CD4-positive, alpha-beta T cell treated with Interleukin-15 for 1 hour (primary cell): ENCODE results near the gene MCM9.

Experiments used
- DNase-seq: peaks from one replicate; pipeline ENCODE4 v3.0.0-alpha.2; 2020

The MCM9 gene

DNA sequence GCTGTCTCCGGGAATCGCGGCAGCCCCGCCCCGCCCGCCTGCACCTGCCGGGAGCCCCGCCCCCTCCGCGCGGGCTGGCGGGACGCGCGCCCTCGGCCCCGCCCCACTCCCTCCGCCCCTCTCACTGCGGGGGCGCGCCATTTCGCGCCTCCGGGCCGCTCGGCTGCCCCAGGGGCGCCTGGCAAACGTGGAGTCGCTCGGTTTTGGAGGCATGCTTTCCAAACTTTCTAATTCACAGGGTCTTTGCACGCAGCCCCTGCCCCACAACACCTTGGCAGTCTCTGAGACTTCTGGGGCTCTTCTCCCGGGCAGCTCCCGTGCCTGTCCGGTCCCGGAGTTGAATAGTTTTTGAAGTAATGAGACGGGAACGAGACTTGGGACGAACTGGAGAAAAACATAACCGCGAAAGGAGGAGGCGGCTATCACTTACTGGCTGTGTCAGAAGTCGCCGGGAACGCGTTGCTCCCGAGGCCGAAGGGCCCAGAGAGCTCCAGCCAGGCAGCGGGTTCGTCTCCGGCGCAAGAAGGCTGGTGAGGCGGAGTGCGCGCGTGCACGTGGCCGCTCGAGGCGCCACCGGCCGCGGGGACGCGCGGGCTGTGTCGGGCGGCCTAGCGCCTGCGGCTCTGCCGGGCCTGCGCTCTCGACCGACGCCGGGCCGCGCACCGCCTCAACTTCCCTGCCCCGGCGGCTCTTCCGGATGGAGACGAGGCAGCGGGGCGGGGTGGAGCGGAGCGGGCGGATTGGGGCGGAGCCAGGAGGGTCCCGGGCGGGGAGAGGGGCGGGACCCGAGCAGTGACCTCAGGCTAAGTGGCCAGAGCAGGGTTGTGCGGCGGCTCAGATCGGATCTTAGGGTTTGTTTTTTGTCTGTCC lies at the start of gene MCM9:
Gene MCM9, minus strand, starts transcription at position 699 of the 870 bp plus-strand sequence. CDS start 3,436 bp downstream, outside the sequence.
- peak; percentile 91 for DNase-seq

DNA sequence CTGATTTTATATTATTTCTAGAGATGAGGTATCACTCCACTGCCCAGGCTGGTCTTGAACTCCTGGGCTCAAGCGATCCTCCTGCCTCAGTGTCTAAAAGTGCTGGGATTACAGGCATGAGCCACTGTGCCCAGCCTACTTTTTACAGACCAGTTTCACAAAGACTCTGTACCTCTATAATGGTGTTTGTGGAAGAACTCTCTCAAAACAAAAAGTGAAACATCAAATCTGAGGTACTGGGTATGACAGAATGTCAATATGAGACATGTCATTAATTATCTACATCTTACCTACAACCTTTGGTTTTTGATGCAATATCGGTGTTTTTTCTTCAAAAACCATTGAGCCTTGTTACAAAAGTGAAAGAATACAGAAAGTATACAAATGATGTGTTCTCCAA lies 49.4 kb upstream of the MCM9 start:
- DNase-seq, result no peak

DNA sequence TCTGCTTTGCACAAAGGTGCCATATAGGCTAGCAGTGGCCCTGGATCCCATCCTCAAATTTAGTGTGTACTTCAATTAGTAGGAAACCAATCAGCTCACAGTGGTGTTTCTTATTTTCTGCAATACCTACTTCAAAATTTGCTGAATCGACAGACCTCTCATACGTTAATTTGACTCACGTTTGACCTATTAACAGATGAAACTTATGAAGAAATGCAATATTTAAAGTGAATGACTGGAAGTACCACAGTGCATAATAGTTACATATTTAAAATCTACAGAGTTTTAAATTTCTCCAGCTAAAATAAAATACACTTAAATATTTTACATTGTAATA lies 47.6 kb upstream of the MCM9 start:
- no peak for DNase-seq

DNA sequence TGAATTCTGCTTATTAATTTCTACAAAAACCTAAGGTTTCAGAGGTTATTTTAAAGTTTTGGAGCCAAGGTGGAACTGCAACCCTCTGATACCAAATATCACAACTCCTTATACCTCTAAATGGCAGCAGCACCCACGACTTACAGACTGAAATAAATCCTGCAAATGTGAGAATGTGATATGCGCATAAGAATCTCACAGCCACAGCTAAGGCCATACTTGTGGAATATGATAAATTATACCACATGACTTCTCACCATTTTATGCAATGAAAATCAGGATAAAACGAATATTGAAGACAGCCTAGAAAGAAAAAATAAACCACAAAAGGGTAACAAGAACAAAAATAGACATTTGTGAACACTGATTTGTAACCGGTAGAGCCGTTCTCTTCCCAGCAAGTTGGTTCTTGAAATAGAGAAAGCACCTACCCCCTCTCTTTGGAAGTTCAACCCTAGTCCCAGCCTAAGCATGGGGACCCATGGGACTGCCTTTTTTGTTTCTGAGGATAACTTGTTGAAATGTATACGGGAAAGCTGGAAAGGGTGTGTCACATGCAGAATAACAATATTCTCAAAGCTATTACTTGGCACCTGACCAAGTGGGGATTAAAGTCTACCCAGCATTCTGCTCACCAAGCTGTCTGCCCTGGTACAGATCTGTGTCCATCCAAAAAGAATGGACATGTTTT lies 47.1 kb upstream of the MCM9 start:
- DNase-seq, result no peak

DNA sequence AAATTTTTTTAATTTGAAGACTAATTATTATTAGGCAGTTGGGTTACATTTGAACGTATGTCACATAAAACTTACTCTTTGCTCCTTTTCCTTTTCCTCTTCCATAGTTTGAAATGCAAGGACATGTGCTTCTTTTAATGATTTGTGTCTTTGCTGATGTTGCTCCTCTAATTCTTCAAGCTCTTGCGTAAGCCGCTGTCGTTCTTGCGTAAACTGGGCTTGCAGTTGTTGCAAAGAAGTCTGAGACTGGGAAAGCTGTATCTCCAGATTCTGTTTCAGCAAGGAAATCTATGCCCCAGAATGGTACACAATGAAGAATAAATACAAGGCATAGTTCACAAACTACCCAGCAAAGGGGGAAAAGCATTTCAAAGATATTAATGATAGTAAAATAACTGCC lies 45.1 kb upstream of the MCM9 start:
- no peak for DNase-seq

DNA sequence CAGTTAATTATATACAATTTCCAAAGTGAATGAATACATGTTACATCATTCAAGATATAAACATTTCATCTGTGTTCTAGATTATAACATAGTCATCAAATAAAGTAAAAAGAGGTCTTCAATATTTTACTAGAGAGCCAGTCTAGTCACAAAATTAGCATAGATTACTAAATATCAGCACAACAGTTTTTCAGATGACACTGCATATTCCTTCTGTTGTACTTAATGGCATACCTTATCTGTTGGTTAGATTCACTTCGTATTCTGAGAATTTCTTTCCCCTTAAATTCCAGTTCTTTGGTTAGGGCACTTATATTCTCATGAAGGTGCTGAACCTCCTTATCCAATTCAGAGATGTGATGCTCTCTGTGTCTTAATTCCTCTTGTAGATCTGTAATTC lies 39.8 kb upstream of the MCM9 start:
- no peak for DNase-seq

DNA sequence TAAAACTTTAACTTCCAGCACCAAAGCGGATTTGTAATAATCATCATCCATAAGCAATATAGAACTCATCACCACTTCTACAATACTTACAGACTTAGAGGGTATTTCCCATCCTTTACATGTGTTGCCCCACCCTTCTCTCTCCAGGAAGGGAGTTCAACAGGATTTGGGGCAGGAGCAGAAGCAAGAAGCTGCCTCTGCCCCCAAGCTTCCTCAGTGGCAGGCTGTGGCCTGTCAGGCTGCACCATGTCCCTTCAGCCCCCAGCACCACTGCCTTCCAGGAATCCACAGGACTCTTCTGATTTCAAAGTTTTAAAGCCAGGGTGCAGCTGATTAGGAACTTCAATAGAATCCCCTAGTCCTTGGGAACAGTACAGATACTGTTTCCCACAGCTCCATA lies 36.7 kb upstream of the MCM9 start:
- no peak for DNase-seq

DNA sequence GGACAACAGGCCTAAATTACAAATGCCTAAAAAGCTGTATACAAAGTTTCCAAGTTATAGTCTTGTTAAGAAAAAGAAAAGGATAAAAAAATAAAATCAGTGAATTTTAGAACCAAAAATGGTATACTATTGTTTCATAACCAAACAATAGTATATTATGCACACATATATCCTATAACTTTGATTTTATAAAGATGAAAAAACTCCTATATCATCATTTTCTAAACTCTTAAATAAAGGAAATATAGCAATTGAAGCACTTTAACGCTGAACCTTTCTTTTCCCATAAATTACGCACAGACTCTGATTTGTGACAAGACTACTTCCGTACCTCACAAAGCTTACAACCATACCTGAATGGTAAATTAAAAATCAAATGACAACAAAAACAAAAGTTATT lies 35.9 kb upstream of the MCM9 start:
- no peak for DNase-seq

DNA sequence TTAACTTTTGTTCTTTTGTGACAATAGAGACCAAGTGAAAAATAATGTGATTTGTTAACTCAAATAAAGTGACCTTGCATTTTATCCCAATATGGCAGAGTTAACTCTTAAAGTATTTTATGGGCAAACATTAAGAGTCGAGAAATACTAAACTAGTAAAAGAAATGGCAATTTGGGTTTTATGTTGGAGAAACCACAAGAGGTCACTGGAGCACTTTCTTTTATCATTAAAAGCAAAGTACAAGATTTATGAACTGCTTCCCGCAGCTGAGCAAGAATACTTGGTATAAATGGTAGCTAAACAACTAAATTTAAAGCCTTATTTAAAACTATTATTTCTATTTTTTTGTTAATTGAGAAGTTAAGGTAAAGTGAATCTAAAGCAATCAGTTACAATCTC lies 33.5 kb upstream of the MCM9 start:
- no peak for DNase-seq

DNA sequence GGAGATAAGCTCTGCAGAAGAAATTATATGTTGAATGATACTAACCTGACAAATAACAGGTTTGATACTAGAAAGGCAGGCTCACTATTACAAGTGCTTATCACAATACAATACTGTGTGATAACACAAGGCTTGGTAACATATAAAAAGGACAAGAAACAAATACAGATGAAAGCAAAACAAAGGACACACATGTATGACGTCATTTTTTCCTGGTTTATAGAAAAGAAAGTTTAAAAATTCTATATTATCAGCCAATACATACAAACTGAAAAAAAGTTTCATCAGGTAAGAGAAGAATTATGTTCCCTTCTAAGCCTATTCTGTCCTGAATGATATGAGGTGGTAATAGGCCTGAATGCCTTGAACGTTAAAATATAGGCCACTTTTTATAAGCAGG lies 32.3 kb upstream of the MCM9 start:
- no peak for DNase-seq

DNA sequence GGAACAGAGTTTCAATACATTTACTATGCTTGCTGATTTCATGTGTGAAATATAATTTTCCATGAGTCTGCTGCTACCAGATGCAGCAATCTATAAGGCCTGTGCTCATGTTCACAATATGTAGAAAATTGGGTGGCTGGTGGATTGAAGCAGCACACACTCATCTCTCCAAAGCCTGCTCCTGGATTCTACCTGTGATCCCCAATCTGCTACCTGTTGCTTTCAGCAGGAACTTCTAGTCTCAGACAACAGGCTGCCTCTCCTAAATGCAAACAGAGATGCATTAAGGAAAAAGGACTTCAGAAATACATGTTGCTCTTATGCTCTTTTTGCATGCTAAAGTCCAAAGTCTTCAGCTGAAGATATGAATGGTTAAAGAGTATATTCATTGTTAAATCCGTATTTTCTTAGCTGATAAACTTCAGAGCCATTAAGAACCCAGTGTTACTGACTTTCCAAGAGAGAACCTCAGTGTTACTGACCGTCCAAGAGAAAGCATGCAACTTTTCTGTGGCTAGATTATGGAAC lies 30.9 kb upstream of the MCM9 start:
- no peak for DNase-seq

DNA sequence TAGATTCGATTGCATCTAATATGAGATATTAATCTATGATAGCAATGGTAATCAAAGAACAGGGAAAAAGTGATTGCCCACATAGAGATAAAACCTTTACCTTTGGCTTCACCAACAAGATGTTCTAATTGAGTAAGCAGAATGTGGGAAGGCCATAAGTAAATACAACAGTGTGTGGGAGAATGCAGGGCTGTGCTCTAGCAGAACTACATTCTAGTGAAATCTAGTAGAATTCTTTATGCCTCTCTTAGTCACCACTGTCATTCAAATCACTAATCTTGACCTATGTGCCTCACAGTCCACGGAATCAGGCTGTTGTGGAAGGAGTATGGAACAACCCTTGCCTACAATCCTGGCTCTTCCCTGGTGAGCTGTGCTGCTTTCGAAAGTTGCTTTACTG lies 30.4 kb upstream of the MCM9 start:
- no peak for DNase-seq

DNA sequence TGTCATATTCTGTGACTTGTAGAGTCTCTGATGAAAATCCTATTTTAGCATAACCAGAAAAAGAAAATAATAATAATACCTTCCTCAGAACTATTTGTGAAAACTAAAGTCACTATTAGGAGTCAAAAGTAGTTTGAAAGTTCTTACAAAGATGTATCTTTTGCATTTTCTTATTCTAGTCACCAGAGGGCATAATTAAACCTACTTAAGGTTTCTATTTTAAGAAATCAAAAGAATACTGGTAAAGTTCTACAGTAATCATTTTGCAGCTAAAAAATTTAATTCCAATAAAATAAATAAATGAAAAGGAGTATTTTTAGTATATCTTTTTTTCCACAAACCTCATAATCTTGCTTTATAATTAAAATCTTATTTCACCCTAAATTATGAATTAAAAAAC lies 28.0 kb upstream of the MCM9 start:
- no peak for DNase-seq

DNA sequence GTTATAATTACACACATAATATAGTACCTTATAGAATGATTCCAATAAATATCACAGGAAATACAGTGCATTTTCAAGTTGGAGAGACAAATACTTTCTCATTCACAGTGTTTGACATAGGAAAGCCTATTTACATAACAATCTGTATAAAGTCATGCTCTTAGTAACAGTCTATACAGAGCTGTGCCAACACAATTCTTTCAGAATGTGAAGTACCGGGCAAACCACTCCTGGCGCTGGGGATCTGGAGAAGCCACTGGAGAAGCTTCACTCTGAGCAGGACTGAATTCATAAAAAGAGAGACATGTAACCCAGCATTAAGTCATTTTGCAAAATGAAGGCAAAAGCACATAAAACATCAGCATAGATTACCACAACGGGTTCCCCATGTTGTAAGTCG lies 24.9 kb upstream of the MCM9 start:
- DNase-seq, result no peak

DNA sequence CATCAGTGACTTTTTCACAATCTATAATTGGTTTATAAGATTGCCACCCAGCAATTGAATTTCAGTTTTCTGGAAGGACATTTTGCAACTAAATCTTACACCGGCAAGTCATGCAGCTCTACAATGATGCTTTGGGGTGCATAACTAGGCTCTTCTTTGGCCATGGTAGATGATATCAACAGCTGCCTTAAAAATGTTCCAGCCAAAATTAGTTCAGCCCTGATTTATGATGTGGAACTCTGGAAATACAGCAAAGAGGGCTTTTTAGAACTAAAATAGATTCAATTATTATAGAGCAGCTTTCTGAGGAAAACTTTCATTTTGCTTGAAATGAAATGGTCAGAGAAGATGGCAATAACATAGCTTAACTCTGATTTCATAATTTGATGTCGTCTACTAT lies 18.4 kb upstream of the MCM9 start:
- no peak for DNase-seq

DNA sequence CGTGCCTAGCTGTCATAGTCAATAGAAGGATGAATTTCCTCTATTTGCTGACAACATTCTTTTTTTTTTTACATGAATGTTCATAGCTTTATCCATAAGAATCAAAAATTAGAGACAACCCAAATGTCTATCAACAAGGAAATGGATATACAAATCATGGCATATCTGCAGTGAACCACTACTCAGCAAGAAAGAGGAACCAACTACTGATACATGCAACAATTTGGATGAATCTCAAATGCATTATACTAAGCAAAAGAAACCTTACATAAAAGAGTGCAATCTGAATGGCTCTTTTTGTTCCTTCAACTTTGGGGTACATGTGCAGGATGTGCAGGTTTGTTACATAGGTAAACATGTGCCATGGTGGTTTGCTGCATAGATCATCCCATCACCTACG lies 17.7 kb upstream of the MCM9 start:
- no peak for DNase-seq

DNA sequence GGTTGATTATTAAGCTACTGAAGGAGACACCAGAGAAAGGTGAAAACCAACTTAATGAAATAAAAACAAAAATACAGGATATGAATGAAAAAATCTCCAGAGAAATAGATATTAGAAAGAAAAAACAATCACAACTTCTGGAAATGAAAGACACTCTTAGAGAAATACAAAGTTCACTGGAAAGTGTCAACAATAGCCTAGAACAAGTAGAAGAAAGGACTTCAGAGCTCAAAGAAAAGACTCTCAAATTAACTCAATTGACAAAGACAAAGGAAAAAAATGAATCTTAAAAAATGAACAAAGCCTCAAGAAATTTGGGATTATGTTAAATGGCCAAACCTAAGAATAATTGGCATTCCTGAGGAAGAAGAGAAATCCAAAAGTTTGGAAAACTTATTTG lies 10.3 kb upstream of the MCM9 start:
- DNase-seq, result no peak

DNA sequence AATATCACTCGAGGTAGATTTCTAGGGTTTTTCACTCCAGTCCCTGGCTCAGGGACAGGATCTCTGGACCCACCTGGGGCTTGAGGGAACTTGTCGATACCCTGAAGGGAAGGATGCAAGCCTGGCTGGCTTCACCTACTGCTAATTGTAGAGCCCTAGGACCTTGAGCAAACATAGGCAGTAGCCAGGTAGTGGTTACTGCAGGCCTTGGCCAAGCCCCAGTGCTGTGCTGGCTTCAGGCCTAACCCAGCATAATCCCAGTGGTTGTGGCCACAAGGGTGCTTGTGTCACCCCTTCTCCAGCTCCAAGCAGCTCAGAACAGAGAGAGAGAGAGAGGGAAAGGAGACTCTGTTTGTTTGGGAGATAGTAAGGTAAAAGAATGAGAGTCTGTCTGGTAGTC lies 5.8 kb upstream of the MCM9 start:
- no peak for DNase-seq

DNA sequence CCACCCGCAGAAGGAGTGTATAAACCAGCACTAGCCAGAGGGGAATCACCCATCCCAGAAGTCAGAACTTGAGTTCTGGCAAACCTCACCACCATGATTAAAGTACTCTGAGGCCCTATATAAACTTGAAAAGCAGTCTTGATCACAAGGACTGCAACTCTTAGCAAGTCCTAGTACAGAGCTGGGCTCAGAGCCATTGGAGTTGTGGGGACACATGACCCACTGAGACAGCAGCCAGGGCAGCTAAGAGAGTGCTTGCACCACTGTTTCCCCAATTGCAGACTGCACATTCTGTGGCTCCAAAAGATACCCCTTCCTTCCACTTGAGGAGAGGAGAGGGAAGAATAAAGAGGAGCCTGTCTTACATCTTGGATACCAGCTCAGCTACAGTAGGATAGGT lies 4.7 kb upstream of the MCM9 start:
- no peak for DNase-seq

DNA sequence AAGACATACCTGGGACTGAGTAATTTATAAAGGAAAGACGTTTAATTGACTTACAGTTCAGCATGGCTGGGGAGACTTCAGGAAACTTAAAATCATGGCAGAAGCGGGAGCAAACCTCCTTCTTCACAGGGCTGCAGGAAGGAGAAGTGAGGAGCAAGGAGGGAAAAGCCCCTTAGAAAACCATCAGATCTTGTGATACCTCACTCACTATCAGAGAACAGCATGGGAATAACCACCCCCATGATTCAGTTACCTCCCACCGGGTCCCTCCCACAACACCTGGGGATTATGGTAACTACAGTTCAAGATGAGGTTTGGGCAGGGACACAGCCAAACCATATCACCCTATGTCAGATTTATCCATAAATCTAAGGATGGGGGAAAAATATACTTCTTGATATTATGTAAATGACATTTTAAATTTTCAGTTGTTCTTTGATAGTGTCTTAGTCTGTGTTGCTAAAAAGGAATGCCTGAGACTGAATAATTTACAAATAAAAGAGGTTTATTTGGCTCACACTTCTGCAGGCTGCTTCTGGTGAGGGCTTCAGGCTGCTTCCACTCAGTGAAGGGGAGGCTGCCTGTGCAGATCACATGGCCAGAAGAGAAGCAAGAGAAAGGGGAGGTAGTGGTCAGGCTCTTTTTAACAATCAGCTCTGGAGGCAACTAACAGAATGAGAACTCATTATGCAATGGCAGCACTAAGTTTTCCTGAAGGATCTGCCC lies 1.2 kb upstream of the MCM9 start:
- DNase-seq, result no peak

DNA sequence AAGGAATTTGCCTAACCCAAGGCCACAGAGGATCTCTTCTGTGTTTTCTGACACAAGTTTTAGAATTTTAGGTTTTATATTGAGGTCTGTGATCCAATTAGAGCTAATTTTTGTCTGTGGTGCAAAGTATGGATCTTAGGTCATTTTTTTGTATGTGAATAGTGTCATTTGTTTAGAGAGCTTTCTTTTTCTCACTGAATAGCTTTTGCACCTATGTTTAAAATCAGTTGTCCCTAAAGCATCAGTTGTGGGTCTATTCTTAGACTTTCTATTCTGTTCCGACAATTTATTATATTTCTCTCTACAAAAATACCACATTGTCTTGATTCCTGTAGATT lies 341 bp upstream of the MCM9 start:
- no peak for DNase-seq

DNA sequence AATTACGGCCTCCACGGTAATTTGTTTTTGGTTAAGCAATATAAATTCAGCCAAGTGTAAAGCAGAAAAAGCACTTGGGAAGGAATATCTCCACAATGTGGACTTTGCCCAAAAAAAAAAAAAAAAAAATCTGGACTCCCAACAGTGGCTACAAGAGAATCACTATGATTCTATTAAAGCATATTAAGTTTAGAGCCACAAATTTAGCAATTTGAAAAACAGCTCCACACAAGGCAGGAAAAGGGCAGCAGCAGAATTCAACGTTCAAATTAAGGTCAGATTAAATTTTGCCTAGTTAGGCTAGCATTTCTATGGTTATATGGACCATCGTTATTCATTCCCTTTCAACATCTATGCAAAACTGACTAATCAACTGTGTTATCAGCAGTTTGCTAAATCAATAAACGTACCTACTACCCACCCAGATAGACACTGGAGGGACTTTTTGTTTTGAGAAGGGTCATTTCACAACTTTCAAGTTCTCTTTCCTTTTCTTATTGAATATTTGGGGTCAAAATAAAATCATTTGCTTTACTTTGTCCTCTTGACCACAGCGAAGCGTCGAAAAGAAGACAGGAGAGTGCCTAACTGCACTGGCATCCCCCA lies 1.0 kb downstream of the MCM9 start:
- no peak for DNase-seq

DNA sequence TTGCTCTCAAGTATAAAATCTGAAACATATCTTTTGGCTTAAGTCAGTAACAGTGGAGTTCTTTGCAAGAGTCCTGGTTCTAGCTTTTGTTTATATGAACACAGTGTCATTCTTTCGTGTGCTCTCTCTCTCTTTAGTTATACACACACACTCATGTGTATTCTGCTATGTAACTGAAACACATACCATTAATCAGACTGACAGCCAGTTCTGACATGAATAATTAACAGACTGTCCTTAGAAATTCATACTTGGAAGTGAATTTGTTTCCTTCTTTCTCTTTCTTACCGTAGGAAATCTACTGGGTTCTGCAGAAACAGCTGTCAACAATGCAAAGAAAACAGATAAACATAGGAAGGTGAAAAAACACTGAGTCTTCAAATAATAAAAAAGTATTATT lies 2.5 kb downstream of the MCM9 start:
- DNase-seq, result no peak

DNA sequence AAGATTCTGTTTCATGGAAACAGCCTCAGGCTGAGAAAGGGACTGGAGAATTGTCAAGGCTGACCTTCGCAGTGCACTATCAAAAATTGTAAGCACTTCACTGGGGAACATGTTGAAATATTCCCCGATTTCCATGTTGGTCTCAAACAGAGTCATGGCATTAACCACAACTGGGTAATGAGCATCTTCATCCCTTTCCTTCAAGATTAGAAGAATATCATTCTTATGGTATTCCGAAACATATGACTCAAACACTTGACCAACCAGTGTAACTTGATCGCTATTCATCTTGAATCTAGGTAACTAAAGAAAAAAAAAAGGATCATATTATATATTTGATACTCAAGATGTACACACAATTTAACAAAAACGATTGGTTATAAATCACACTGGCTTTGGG lies 3.5 kb downstream of the MCM9 start:
- no peak for DNase-seq
